Thyroid gland (tissue), 4 donors: Measurements from ENCODE around the gene MAP3K5. TPM values are rescaled to one million over a fixed set of nuclear protein-coding genes. Genes with fewer than 3 reads are reported as not detected.
A peak's percentile ranks its signal among the peaks of the same experiment; 100 is the strongest.

Experiments used
- DNase-seq, 2 donors: peaks; one replicate each; pipeline ENCODE4 v3.0.0-alpha.2; 2019
- H3K27ac ChIP-seq, 3 donors: fragments of 200-600 bp; sonication (generic); 1 replicate in 2 of 3; 2 replicates in 1 of 3; pipeline ENCODE4 v1.5.1; 2016 to 2019; ENCODE audit warnings: mild to moderate bottlenecking in 1 of 3, moderate library complexity in 1 of 3
- H3K27me3 ChIP-seq: fragments of 200-600 bp; sonication (generic); one replicate; pipeline ENCODE4 v1.5.1; 2019
- H3K36me3 ChIP-seq, 2 donors: fragments of 200-600 bp; sonication (generic); one replicate each; pipeline ENCODE4 v1.5.1; 2016 to 2019
- H3K4me1 ChIP-seq, 2 donors: fragments of 200-600 bp; sonication (generic); one replicate each; pipeline ENCODE4 v1.5.1; 2017 to 2019
- H3K4me3 ChIP-seq, 3 donors: fragments of 200-600 bp; sonication (generic); replicated peaks in 1 of 3; 1 replicate in 2 of 3; 2 replicates in 1 of 3; pipeline ENCODE4 v1.5.1; 2016; ENCODE audit warnings: mild to moderate bottlenecking in 1 of 3
- H3K9me3 ChIP-seq: fragments of 200-600 bp; sonication (generic); one replicate; pipeline ENCODE4 v1.5.1; 2017
- CTCF ChIP-seq, 6 experiments: fragments of 200-600 bp in 3 of 6; fragments of 450-650 bp in 3 of 6; sonication (generic) in 3 of 6; IDR thresholded peaks; one replicate each; pipeline ENCODE4 v1.5.1; 2016 to 2019; ENCODE audit warnings: antibody characterized with exemption in 6 of 6, mild to moderate bottlenecking in 2 of 6, inconsistent platforms in 1 of 6, moderate library complexity in 1 of 6
- POLR2A ChIP-seq, 2 donors: fragments of 450-650 bp; IDR thresholded peaks; one replicate each; pipeline ENCODE4 v1.6.1; 2017; ENCODE audit warnings: antibody characterized with exemption in 2 of 2, mild to moderate bottlenecking in 2 of 2, moderate library complexity in 1 of 2
- WGBS, 2 donors: methylation state at CpG; one replicate each; pipeline ENCODE4 v1.1.5; 2017; 5-methylcytosine and 5-hydroxymethylcytosine counted together
- intact Hi-C: fragments of 100-400 bp; cut with DNase I; formaldehyde crosslinking; loops from one replicate; pipeline ENCODE4 v1.15.1; 2023
- total RNA-seq, 4 donors: library from RNA; depleted of rRNA; stranded (reverse); fragments of >200 nt; gene quantifications; one replicate each; pipeline ENCODE4 v1.2.3, GENCODE V29; 2016

Gene MAP3K5
- total RNA-seq, 4 donors from 2014 or later, result 28.1 to 68.0 (median 46.5) TPM

DNA sequence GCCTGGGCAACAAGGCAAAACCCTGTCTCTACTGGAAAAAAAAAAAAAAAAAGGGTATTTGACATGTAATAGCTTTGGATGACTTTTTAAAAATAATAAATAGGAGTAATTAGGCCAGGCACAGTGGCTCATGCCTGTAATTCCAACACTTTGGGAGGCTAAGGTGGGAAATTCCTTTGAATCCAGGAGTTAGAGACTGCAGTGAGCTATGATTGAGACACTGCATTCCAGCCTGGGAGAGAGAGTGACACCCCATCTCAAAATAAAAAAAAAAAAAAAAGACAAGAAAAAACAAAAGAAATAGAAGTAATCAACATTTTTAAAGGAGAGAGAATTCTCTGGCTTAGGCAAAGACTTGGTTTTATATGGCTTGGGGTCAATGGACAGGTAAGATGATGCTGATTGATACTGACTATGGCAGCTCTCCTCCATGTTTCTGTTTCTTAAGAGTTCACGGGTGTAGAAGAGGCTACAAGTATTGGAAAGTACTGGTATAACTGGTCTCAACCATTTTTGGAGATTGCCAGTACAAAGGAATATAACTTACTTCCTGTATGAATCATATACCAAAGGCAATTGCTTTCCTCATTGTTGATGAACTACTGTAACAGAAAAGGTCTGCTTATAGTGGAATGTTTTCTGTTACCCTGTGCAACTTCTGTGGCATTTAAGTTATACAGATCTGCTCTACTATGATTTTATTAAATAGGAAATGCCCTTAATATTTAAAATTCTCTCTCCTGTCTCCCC lies 10.1 kb downstream of the MAP3K5 start:
- no peak overlapping the region for H3K4me3 ChIP-seq
- 87 to 89% methylated on average over 1 of the region's 1 CpG for WGBS, 2 donors
- no peak for TF ChIP-seq POLR2A (IDR thresholded peaks at IDR 0.05)
- TF ChIP-seq CTCF (IDR thresholded peaks at IDR 0.05), result no peak
- intact Hi-C loops, result no loop called here
- peak overlapping the region in 1 of 3 donors; percentile 27 for H3K27ac ChIP-seq
- H3K27me3 ChIP-seq, result no peaks in the 10 kb centered on the region
- no peaks in the 10 kb centered on the region for H3K36me3 ChIP-seq
- peaks cover 58 to 67% of the 10 kb centered on the region in 2 donors for H3K4me1 ChIP-seq
- H3K9me3 ChIP-seq, result no peaks in the 10 kb centered on the region
- no peak for DNase-seq

GRCh38 chr6:136780972-136781371 lies 11.3 kb downstream of the MAP3K5 start:
- WGBS, 2 donors, result 97 to 98% methylated on average over 3 of the region's 3 CpGs
- Histone ChIP-seq H3K9me3 (no peaks in the 10 kb centered on the region), H3K4me1 (peaks cover 49 to 64% of the 10 kb centered on the region in 2 donors), H3K27me3 (no peaks in the 10 kb centered on the region), H3K27ac (no peak overlapping the region), H3K36me3 (no peaks in the 10 kb centered on the region), H3K4me3 (no peak overlapping the region)
- TF ChIP-seq CTCF (IDR thresholded peaks at IDR 0.05), result no peak
- no peak for TF ChIP-seq POLR2A (IDR thresholded peaks at IDR 0.05)
- intact Hi-C loops, result no loop called here
- DNase-seq, result no peak

DNA sequence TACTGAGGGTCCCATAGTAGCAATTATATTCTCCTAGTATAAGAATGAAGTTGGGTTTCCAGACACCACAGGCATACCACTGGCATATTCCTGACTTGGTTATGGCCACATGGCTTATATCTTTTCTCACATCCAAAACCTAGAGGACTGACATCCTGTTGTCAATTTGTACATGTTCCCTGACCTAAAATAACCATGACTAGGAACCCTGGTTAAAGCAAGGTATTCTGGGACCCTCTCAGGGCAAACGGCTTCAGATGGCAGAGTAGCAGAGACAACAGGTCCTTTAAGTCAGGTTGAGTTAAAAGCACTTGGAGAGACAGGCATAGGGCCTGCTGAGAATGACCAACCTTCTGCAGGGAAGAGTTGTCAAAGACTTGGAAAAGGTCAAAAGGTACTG lies 12.6 kb downstream of the MAP3K5 start:
- DNase-seq, result no peak
- intact Hi-C loops, result no loop called here
- peaks cover 46 to 67% of the 10 kb centered on the region in 2 donors for H3K4me1 ChIP-seq

GRCh38 chr6:136777651-136778050 lies 14.6 kb downstream of the MAP3K5 start:
- H3K4me1 ChIP-seq, result peaks cover 46 to 69% of the 10 kb centered on the region in 2 donors
- no peak for DNase-seq
- WGBS, 2 donors, result 83 to 85% methylated on average over 3 of the region's 3 CpGs
- H3K9me3 ChIP-seq, result no peaks in the 10 kb centered on the region
- no peak for TF ChIP-seq POLR2A (IDR thresholded peaks at IDR 0.05)
- no peak for TF ChIP-seq CTCF (IDR thresholded peaks at IDR 0.05)
- intact Hi-C loops, result no loop called here
- no peak overlapping the region for H3K4me3 ChIP-seq
- H3K27me3 ChIP-seq, result no peaks in the 10 kb centered on the region
- no peak overlapping the region for H3K27ac ChIP-seq
- H3K36me3 ChIP-seq, result no peaks in the 10 kb centered on the region

More for the DNA sequence above, 12.6 kb downstream of the MAP3K5 start:
- H3K9me3 ChIP-seq, result no peaks in the 10 kb centered on the region
- 42 to 61% methylated on average over 1 of the region's 1 CpG for WGBS, 2 donors
- H3K4me3 ChIP-seq, result no peak overlapping the region
- peak overlapping the region in 1 of 3 donors; percentile 15 for H3K27ac ChIP-seq
- TF ChIP-seq POLR2A (IDR thresholded peaks at IDR 0.05) (no peak), CTCF (IDR thresholded peaks at IDR 0.05) (no peak)
- no peaks in the 10 kb centered on the region for H3K27me3 ChIP-seq
- H3K36me3 ChIP-seq, result no peaks in the 10 kb centered on the region

- WGBS, 2 donors, result 72 to 89% methylated on average over 2 of the region's 2 CpGs
- Histone ChIP-seq H3K27me3 (no peaks in the 10 kb centered on the region), H3K4me1 (peaks cover 47 to 70% of the 10 kb centered on the region in 2 donors)
Observed at GRCh38 chr6:136775548-136775947, 16.7 kb downstream of the MAP3K5 start.

More at GRCh38 chr6:136775548-136775947, 16.7 kb downstream of the MAP3K5 start:
- TF ChIP-seq CTCF (IDR thresholded peaks at IDR 0.05) (no peak), POLR2A (IDR thresholded peaks at IDR 0.05) (no peak)
- Histone ChIP-seq H3K27ac (peak overlapping the region in 2 of 3 donors; percentile 18 to 80), H3K4me3 (no peak overlapping the region), H3K9me3 (no peaks in the 10 kb centered on the region), H3K36me3 (no peaks in the 10 kb centered on the region)
- intact Hi-C loops, result no loop called here
- DNase-seq, result no peak
